ENCODE measurements around the gene PRR23A.

DNA sequence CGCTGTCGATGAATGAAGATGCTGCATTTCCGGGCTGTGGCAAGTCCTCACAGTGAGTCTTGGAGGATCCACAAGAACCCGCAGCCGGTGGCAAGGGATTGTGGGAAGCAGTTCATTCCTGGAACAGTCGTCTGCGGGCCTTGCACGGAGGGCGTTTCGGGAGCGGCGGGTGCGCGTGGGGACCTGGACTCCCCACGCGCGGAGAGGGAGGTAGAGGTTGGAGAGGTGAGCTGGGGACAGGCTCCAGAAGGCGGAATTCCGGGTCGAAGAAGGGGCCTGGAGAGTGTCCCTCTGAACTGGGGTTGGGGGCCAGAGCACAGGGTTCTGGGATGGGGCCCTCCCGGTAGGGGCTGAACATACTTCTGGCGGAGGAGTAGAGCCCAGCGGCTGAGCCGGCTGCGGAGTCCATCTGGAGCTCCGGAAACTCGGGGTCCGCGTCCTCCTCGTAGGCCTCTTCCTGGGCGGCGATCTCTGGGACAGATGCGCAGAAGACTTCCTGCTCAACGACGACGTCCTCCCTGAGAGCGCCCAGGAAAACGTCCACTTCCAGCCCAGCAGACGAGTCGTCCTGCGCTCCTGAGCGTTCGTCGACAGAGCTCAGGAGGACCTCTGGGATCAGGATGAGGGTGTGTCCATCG, 593 bp downstream of the PRR23A start:
- TF ChIP-seq, protein P1, sequence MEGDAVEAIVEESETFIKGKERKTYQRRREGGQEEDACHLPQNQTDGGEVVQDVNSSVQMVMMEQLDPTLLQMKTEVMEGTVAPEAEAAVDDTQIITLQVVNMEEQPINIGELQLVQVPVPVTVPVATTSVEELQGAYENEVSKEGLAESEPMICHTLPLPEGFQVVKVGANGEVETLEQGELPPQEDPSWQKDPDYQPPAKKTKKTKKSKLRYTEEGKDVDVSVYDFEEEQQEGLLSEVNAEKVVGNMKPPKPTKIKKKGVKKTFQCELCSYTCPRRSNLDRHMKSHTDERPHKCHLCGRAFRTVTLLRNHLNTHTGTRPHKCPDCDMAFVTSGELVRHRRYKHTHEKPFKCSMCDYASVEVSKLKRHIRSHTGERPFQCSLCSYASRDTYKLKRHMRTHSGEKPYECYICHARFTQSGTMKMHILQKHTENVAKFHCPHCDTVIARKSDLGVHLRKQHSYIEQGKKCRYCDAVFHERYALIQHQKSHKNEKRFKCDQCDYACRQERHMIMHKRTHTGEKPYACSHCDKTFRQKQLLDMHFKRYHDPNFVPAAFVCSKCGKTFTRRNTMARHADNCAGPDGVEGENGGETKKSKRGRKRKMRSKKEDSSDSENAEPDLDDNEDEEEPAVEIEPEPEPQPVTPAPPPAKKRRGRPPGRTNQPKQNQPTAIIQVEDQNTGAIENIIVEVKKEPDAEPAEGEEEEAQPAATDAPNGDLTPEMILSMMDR (IDR thresholded peaks at IDR 0.05; ENCODE audit: low read length) = no peak
- TF ChIP-seq EZH2 (optimal IDR thresholded peaks at IDR 0.05; ENCODE audit: low read depth, low read length) (no peak), EZH2phosphoT487 (IDR thresholded peaks at IDR 0.05; ENCODE audit: low read length) (no peak)

Measured in MM.1S (cell line).